Measurements from ENCODE around the gene FAM241B.

DNA sequence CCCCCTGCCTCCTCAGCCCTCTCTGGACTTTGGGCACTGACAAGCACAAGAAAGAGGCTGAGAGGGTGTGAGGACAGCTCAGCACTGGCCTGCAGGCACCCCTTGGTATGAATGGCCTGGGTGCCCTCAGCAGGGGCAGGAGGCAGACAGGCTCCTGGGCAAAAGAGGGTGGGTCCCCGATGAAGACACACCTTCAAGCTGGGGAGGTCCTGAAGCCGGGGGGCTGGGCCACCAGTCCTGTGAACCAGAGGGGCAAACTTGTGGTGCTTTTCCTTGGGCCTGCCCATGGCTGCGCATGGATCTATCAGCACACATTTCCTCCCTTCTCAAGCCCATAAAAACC lies 22.8 kb downstream of the FAM241B start:
- TF ChIP-seq, protein P1, sequence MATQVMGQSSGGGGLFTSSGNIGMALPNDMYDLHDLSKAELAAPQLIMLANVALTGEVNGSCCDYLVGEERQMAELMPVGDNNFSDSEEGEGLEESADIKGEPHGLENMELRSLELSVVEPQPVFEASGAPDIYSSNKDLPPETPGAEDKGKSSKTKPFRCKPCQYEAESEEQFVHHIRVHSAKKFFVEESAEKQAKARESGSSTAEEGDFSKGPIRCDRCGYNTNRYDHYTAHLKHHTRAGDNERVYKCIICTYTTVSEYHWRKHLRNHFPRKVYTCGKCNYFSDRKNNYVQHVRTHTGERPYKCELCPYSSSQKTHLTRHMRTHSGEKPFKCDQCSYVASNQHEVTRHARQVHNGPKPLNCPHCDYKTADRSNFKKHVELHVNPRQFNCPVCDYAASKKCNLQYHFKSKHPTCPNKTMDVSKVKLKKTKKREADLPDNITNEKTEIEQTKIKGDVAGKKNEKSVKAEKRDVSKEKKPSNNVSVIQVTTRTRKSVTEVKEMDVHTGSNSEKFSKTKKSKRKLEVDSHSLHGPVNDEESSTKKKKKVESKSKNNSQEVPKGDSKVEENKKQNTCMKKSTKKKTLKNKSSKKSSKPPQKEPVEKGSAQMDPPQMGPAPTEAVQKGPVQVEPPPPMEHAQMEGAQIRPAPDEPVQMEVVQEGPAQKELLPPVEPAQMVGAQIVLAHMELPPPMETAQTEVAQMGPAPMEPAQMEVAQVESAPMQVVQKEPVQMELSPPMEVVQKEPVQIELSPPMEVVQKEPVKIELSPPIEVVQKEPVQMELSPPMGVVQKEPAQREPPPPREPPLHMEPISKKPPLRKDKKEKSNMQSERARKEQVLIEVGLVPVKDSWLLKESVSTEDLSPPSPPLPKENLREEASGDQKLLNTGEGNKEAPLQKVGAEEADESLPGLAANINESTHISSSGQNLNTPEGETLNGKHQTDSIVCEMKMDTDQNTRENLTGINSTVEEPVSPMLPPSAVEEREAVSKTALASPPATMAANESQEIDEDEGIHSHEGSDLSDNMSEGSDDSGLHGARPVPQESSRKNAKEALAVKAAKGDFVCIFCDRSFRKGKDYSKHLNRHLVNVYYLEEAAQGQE (IDR thresholded peaks at IDR 0.05; ENCODE audit: insufficient read depth in 1 of 2, low read depth in 2 of 2, low read length in 2 of 2) = no peak
- TF ChIP-seq TAF1 (IDR thresholded peaks at IDR 0.05; ENCODE audit: borderline replicate concordance, insufficient read depth, low read length) (no peak), POLR2AphosphoS5 (IDR thresholded peaks at IDR 0.05; ENCODE audit: low read depth, low read length) (no peak), SIN3A (IDR thresholded peaks at IDR 0.05; ENCODE audit: borderline replicate concordance, insufficient read depth, low read length) (no peak), FOXP2 (optimal IDR thresholded peaks at IDR 0.05; ENCODE audit: borderline replicate concordance, extremely low read depth, extremely low read length, insufficient read depth) (no peak)
